OCI-LY1 (cell line): ENCODE results near the gene INPP5A.

Experiments used
- H2AFZ ChIP-seq: fragments of 200-600 bp; sonication (generic), shearing (Covaris generic); 2 replicates; pipeline ENCODE4 v1.6.0; 2014; ENCODE audit warnings: antibody characterized with exemption, mild to moderate bottlenecking, low read length
- H3F3A ChIP-seq: fragments of 200-600 bp; sonication (generic), shearing (Covaris generic); 2 replicates; pipeline ENCODE4 v1.6.0; 2014; ENCODE audit warnings: mild to moderate bottlenecking, antibody characterized with exemption, low read length, moderate library complexity; ENCODE audit not compliant: insufficient read depth
- H3K27ac ChIP-seq: fragments of 200-600 bp; sonication (generic); 2 replicates; pipeline ENCODE4 v1.5.1; 2014; ENCODE audit warnings: low read length, mixed run types, mild to moderate bottlenecking, low read depth; ENCODE audit not compliant: poor library complexity, severe bottlenecking
- H3K27me3 ChIP-seq: fragments of 200-600 bp; sonication (generic); 2 replicates; pipeline ENCODE4 v1.6.0; 2014; ENCODE audit warnings: antibody characterized with exemption, mild to moderate bottlenecking, low read length, moderate library complexity; ENCODE audit not compliant: insufficient read depth
- H3K36me3 ChIP-seq: fragments of 200-600 bp; sonication (generic); 2 replicates; pipeline ENCODE4 v1.6.1; 2014; ENCODE audit warnings: mild to moderate bottlenecking, antibody characterized with exemption, low read length, moderate library complexity, mixed read lengths; ENCODE audit not compliant: insufficient read depth
- H3K4me1 ChIP-seq: fragments of 200-600 bp; sonication (generic); 2 replicates; pipeline ENCODE4 v1.5.1; 2014; ENCODE audit warnings: mild to moderate bottlenecking, low read length, moderate library complexity; ENCODE audit not compliant: insufficient read depth, severe bottlenecking
- H3K4me2 ChIP-seq: fragments of 200-600 bp; sonication (generic), shearing (Covaris generic); 2 replicates; pipeline ENCODE4 v1.6.1; 2014; ENCODE audit warnings: low read length
- H3K4me3 ChIP-seq: fragments of 200-600 bp; sonication (generic); 2 replicates; pipeline ENCODE4 v1.5.1; 2014; ENCODE audit warnings: low read length, low read depth, mild to moderate bottlenecking, mixed read lengths; ENCODE audit not compliant: poor library complexity, severe bottlenecking
- H3K79me2 ChIP-seq: fragments of 200-600 bp; shearing (Covaris generic); 2 replicates; pipeline ENCODE4 v1.6.1; 2016; ENCODE audit warnings: mixed run types, low read length, mixed read lengths; ENCODE audit not compliant: insufficient read depth
- H3K9ac ChIP-seq: fragments of 200-600 bp; sonication (generic), shearing (Covaris generic); 2 replicates; pipeline ENCODE4 v1.6.1; 2014; ENCODE audit warnings: mild to moderate bottlenecking, low read length, mixed read lengths
- H3K9me2 ChIP-seq: fragments of 200-600 bp; sonication (generic), shearing (Covaris generic); 2 replicates; pipeline ENCODE4 v1.6.1; 2014; ENCODE audit warnings: low read depth, mild to moderate bottlenecking, low read length, mixed read lengths
- H3K9me3 ChIP-seq: fragments of 200-600 bp; shearing (Covaris generic); 2 replicates; pipeline ENCODE4 v1.6.1; 2014; ENCODE audit warnings: low read length, mixed read lengths
- H4K20me1 ChIP-seq: fragments of 200-600 bp; sonication (generic), shearing (Covaris generic); 2 replicates; pipeline ENCODE4 v1.6.0; 2016; ENCODE audit warnings: mild to moderate bottlenecking, low read length; ENCODE audit not compliant: insufficient read depth
- EZH2 ChIP-seq: fragments of 200-600 bp; sonication (generic), shearing (Covaris generic); IDR thresholded peaks from 2 replicates; pipeline ENCODE4 v1.8.0; 2017; ENCODE audit warnings: borderline replicate concordance, mixed run types, mild to moderate bottlenecking, antibody characterized with exemption, low read length, moderate library complexity, mixed read lengths
- TF ChIP-seq, protein P1 (sequence below): fragments of 200-600 bp; sonication (generic), shearing (Covaris generic); IDR thresholded peaks from 2 replicates; pipeline ENCODE4 v1.5.1; 2017; ENCODE audit warnings: mild to moderate bottlenecking, antibody characterized with exemption, low read length, moderate library complexity, mixed read lengths

Gene INPP5A

DNA sequence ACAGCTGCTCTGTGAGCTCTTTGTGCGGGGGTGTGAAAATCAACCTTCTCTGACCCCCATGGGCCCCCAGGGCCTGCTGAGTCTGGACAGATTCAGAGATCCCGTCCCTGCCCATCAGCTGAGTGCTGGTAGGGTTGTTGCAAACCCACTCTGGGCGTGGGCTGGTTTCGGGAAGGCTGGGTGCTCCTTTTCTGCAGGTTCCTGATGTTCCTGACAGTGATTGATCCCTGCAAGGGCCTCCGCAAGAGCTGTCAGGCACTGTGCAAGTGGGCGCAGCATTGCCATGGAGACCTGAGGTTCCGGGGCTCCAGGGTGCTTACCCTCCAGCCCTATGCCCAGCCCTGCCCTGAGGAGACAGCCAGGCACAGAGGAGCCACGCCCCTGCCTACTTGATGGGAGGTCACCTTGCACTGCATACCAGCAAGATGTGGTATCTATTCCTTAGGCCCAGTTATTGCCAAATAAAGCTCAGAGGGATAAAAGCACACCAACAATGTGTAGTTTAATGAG is 44.3 kb upstream of the INPP5A start:
- no peak for TF ChIP-seq EZH2
- TF ChIP-seq, protein P1, sequence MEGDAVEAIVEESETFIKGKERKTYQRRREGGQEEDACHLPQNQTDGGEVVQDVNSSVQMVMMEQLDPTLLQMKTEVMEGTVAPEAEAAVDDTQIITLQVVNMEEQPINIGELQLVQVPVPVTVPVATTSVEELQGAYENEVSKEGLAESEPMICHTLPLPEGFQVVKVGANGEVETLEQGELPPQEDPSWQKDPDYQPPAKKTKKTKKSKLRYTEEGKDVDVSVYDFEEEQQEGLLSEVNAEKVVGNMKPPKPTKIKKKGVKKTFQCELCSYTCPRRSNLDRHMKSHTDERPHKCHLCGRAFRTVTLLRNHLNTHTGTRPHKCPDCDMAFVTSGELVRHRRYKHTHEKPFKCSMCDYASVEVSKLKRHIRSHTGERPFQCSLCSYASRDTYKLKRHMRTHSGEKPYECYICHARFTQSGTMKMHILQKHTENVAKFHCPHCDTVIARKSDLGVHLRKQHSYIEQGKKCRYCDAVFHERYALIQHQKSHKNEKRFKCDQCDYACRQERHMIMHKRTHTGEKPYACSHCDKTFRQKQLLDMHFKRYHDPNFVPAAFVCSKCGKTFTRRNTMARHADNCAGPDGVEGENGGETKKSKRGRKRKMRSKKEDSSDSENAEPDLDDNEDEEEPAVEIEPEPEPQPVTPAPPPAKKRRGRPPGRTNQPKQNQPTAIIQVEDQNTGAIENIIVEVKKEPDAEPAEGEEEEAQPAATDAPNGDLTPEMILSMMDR, result no peak
- Histone ChIP-seq H3K27me3 (no peaks in the 10 kb centered on the region; the same call in 1 of the 2 replicates), H3K27ac (no peak overlapping the region), H3K79me2 (no peaks in the 10 kb centered on the region), H3K36me3 (no peaks in the 10 kb centered on the region), H3K9ac (no peak overlapping the region), H2AFZ (no peak overlapping the region), H3F3A (no peaks in the 10 kb centered on the region), H3K9me3 (no peaks in the 10 kb centered on the region), H3K9me2 (no peaks in the 10 kb centered on the region), H4K20me1 (no peaks in the 10 kb centered on the region), H3K4me1 (no peaks in the 10 kb centered on the region), H3K4me3 (no peak overlapping the region), H3K4me2 (no peak overlapping the region)

DNA sequence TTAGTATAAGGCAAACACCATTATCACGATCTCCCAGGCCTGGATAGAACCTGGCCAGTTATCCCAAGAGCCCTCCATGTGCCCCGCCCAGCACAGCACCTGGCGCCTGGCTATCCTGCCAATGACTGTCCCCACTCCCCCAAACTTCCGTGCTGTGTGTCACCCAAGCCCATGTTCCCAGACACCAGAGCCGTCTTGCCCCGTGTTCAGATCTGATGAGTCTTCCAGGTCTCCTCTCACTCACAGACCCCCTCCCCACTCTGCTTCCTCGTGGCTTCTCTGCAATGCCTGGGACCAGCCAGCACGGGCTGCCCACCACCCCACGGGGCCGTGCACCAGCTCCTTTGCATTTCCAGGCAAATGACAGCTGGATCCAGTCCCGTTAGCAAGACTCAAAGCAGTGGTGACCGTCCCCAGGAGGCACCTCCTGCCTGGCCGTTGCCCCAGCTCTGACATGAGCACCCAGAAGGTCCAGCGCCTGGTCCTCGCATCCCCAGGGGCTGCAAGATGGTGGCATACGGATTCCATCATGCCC is 43.8 kb upstream of the INPP5A start:
- H4K20me1 ChIP-seq, result no peaks in the 10 kb centered on the region
- H3K9me3 ChIP-seq, result no peaks in the 10 kb centered on the region
- no peaks in the 10 kb centered on the region for H3K9me2 ChIP-seq
- no peak overlapping the region for H3K4me3 ChIP-seq
- H3K36me3 ChIP-seq, result no peaks in the 10 kb centered on the region
- no peak overlapping the region for H3K9ac ChIP-seq
- H2AFZ ChIP-seq, result no peak overlapping the region
- H3K4me2 ChIP-seq, result no peak overlapping the region
- TF ChIP-seq, protein P1, result no peak
- TF ChIP-seq EZH2, result no peak
- H3K27ac ChIP-seq, result no peak overlapping the region
- no peaks in the 10 kb centered on the region for H3F3A ChIP-seq
- no peaks in the 10 kb centered on the region for H3K79me2 ChIP-seq
- no peaks in the 10 kb centered on the region for H3K4me1 ChIP-seq
- H3K27me3 ChIP-seq, result no peaks in the 10 kb centered on the region; the same call in 1 of the 2 replicates

DNA sequence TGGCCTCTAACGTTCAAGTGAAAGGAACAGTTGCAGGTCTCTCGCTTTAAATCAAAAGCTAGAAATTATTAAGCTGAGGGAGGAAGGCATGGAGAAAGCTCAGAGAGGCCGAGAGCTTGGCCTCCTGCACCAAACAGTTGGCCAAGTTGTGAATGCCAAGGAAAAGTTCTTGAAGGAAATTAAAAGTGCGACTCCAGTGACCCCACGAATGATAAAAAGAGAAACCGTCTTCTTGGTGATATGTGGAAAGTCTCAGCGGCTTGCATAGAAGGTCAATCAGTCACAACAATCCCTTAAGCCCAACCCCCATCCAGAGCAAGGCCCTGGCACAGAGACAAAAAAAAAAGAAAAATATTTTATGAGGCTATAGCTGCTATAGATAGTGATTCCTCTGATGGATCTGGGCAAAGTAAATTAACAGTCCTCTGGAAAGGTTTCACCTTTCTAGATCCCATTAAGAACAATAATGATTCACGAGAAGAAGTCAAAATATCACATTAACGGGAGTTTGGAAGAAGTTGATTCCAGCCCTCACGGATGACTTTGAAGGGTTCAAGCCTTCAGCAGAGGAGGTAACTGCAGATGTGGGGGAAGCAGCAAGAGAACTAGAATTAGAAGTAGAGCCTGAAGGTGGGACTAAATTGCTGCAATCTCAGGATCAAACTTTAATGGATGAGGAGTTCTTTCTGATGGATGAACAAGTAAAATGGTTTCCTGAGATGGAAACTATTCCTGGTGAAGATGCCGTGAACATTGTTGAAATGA is 42.5 kb upstream of the INPP5A start:
- Histone ChIP-seq H3K36me3 (no peaks in the 10 kb centered on the region), H4K20me1 (no peaks in the 10 kb centered on the region), H3K9me3 (no peaks in the 10 kb centered on the region), H3K9me2 (no peaks in the 10 kb centered on the region), H3K27ac (no peak overlapping the region), H3K4me2 (no peak overlapping the region), H3K4me1 (no peaks in the 10 kb centered on the region), H2AFZ (no peak overlapping the region), H3K27me3 (no peaks in the 10 kb centered on the region; the same call in 1 of the 2 replicates), H3K79me2 (no peaks in the 10 kb centered on the region), H3K9ac (no peak overlapping the region), H3F3A (no peaks in the 10 kb centered on the region), H3K4me3 (no peak overlapping the region)
- TF ChIP-seq EZH2, result no peak
- TF ChIP-seq, protein P1, result no peak
